Endodermal cell (in vitro differentiated cells): ENCODE results near the gene KCNN1. TPM values are rescaled to one million over a fixed set of nuclear protein-coding genes. Genes with fewer than 3 reads are reported as not detected.

ENCODE experiments used
- DNase-seq: peaks from one replicate; pipeline ENCODE4 v3.0.0-alpha.2; 2017
- H3K27ac ChIP-seq: 2 replicates; pipeline ENCODE4 v1.5.1; 2013; ENCODE audit warnings: mild to moderate bottlenecking, low read depth, low read length, moderate library complexity
- H3K27me3 ChIP-seq: 2 replicates; pipeline ENCODE4 v1.6.1; 2013; ENCODE audit warnings: mild to moderate bottlenecking, low read length, moderate library complexity; ENCODE audit not compliant: insufficient read depth, control insufficient read depth, poor library complexity, severe bottlenecking
- H3K36me3 ChIP-seq: 2 replicates; pipeline ENCODE4 v1.7.0; 2013; ENCODE audit warnings: mild to moderate bottlenecking, low read length, moderate library complexity; ENCODE audit not compliant: control insufficient read depth, insufficient read depth
- H3K4me1 ChIP-seq: one replicate; pipeline ENCODE4 v1.7.0; 2013; ENCODE audit warnings: low read length; ENCODE audit not compliant: control insufficient read depth, insufficient read depth
- H3K4me3 ChIP-seq: 2 replicates; pipeline ENCODE4 v1.5.1; 2013; ENCODE audit warnings: mild to moderate bottlenecking, low read length, moderate library complexity
- H3K9ac ChIP-seq: 2 replicates; pipeline ENCODE4 v1.6.1; 2013; ENCODE audit warnings: mild to moderate bottlenecking, low read length, moderate library complexity; ENCODE audit not compliant: poor library complexity, severe bottlenecking; ENCODE audit errors: extremely low read depth
- H3K9me3 ChIP-seq: 2 replicates; pipeline ENCODE4 v1.6.1; 2013; ENCODE audit warnings: mild to moderate bottlenecking, low read length, moderate library complexity; ENCODE audit not compliant: control insufficient read depth
- H3K27ac Mint-ChIP-seq: 2 replicates; pipeline ENCODE4 v1.8.0; 2020; ENCODE audit warnings: mixed read lengths
- H3K27me3 Mint-ChIP-seq: 2 replicates; pipeline ENCODE4 v1.8.0; 2021; ENCODE audit warnings: mild to moderate bottlenecking, mixed read lengths; ENCODE audit not compliant: insufficient read depth
- H3K36me3 Mint-ChIP-seq: 2 replicates; pipeline ENCODE4 v1.8.0; 2020; ENCODE audit warnings: low read depth, mixed read lengths
- H3K4me1 Mint-ChIP-seq: 2 replicates; pipeline ENCODE4 v1.8.0; 2020; ENCODE audit warnings: mixed read lengths
- H3K4me3 Mint-ChIP-seq: 2 replicates; pipeline ENCODE4 v1.8.0; 2020; ENCODE audit warnings: mild to moderate bottlenecking, moderate library complexity, mixed read lengths
- H3K9me3 Mint-ChIP-seq: 2 replicates; pipeline ENCODE4 v1.8.0; 2020; ENCODE audit warnings: mild to moderate bottlenecking, mixed read lengths
- CTCF ChIP-seq: fragments of 200-600 bp; sonication (generic); conservative IDR thresholded peaks from 2 replicates; pipeline ENCODE4 v1.5.0; 2021; ENCODE audit warnings: antibody characterized with exemption, mild to moderate bottlenecking
- WGBS, 2 experiments: methylation state at CpG; one replicate each; pipeline versions ENCODE4 v1.1.5 to v1.1.7; 2013; ENCODE audit warnings: missing lambda C conversion rate in 2 of 2, mixed read lengths in 1 of 2; ENCODE audit not compliant: insufficient coverage in 1 of 2, insufficient read length in 1 of 2; 5-methylcytosine and 5-hydroxymethylcytosine counted together
- total RNA-seq, 2 donors: library from RNA; stranded (reverse); fragmentation: NEBNext Ultra II Directional in 1 of 2; extraction: Animal tissue kit (Norgen Biotek cat#: 25700) in 1 of 2; gene quantifications; 2 replicates in 1 of 2; 3 replicates in 1 of 2; pipeline ENCODE4 v1.2.1, GENCODE V29; 2021

The KCNN1 gene
- total RNA-seq, 2 donors from 2014 or later, result 5.8 to 8.2 TPM

GRCh38 chr19:17951990-17952976, 14.6 kb upstream of the KCNN1 start:
- Mint-ChIP-seq H3K36me3 (no peaks in the 10 kb centered on the region), H3K27ac (no peak overlapping the region), H3K4me3 (peak overlapping the region; percentile 68), H3K27me3 (peaks cover 69% of the 10 kb centered on the region), H3K4me1 (peaks cover 21% of the 10 kb centered on the region), H3K9me3 (no peaks in the 10 kb centered on the region)
- peak; percentile 68 for DNase-seq
- peaks cover 56% of the 10 kb centered on the region for H3K27me3 ChIP-seq
- peaks cover 3% of the 10 kb centered on the region for H3K4me1 ChIP-seq
- H3K27ac ChIP-seq, result no peak overlapping the region
- H3K4me3 ChIP-seq, result peak overlapping the region; percentile 74
- 1% methylated on average over 21 to 68 of the region's 68 CpGs for WGBS, 2 experiments
- H3K36me3 ChIP-seq, result no peaks in the 10 kb centered on the region
- no peak overlapping the region for H3K9ac ChIP-seq
- TF ChIP-seq CTCF, result no peak
- no peaks in the 10 kb centered on the region for H3K9me3 ChIP-seq

DNA sequence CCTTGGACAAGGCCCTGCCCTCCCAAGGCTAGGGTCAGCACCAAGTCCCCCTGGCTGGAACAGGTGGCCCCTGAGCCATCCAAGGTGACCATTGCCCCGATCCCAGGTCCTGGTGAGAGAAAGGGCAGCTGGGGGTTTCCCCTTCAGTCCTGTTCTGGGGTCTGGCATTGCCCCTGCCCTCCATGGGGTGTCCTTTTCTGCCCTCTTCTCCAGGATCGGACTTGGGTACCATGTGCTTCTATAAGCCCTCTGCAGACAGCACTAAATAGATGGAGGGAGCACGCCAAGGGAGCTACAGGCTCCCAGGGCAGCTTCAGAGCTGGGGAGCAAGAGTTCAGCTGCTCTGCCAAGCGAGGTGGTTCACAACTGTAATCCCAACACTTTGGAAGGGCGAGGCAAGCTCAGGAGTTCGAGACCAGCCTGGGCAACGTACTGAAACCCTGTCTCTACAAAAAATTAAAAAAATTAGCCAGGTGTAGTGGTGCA, 13.5 kb upstream of the KCNN1 start:
- peaks cover 3% of the 10 kb centered on the region for H3K4me1 ChIP-seq
- no peaks in the 10 kb centered on the region for H3K9me3 ChIP-seq
- Mint-ChIP-seq H3K36me3 (no peaks in the 10 kb centered on the region), H3K27ac (no peak overlapping the region), H3K4me1 (peaks cover 21% of the 10 kb centered on the region), H3K4me3 (peak overlapping the region; percentile 68), H3K9me3 (no peaks in the 10 kb centered on the region), H3K27me3 (peaks cover 76% of the 10 kb centered on the region)
- no peaks in the 10 kb centered on the region for H3K36me3 ChIP-seq
- TF ChIP-seq CTCF, result no peak
- H3K4me3 ChIP-seq, result peak overlapping the region; percentile 17
- H3K9ac ChIP-seq, result no peak overlapping the region
- H3K27me3 ChIP-seq, result peaks cover 56% of the 10 kb centered on the region
- no peak overlapping the region for H3K27ac ChIP-seq
- no peak for DNase-seq
- 70 to 78% methylated on average over 7 of the region's 7 CpGs for WGBS, 2 experiments

GRCh38 chr19:17953869-17954268, 13.0 kb upstream of the KCNN1 start:
- WGBS, 2 experiments, result 73 to 84% methylated on average over 2 to 4 of the region's 4 CpGs
- peaks cover 3% of the 10 kb centered on the region for H3K4me1 ChIP-seq
- peaks cover 52% of the 10 kb centered on the region for H3K27me3 ChIP-seq
- Mint-ChIP-seq H3K4me3 (no peak overlapping the region), H3K27me3 (peaks cover 73% of the 10 kb centered on the region), H3K27ac (no peak overlapping the region), H3K4me1 (peaks cover 21% of the 10 kb centered on the region), H3K36me3 (no peaks in the 10 kb centered on the region), H3K9me3 (no peaks in the 10 kb centered on the region)
- DNase-seq, result no peak
- no peak overlapping the region for H3K4me3 ChIP-seq
- no peak overlapping the region for H3K27ac ChIP-seq
- H3K36me3 ChIP-seq, result no peaks in the 10 kb centered on the region
- no peaks in the 10 kb centered on the region for H3K9me3 ChIP-seq
- no peak overlapping the region for H3K9ac ChIP-seq
- no peak for TF ChIP-seq CTCF
